Muscle layer of colon (tissue), 2 donors: Measurements from ENCODE around the gene TANGO6.
A peak's percentile ranks its signal among the peaks of the same experiment; 100 is the strongest.
"Not testable (repeated sequence)": the region's sequence is repeated elsewhere in the genome, so short reads cannot be mapped to it uniquely, and the experiment has no call there.

Experiments used
- H3K27ac ChIP-seq: one replicate; pipeline ENCODE4 v1.7.0; 2013; ENCODE audit warnings: low read depth, mild to moderate bottlenecking, low read length, moderate library complexity
- H3K27me3 ChIP-seq, 2 donors: one replicate each; pipeline ENCODE4 v1.7.0; 2013; ENCODE audit warnings: low read length in 2 of 2, mild to moderate bottlenecking in 2 of 2; ENCODE audit not compliant: insufficient read depth in 2 of 2, control insufficient read depth in 1 of 2
- H3K36me3 ChIP-seq: one replicate; pipeline ENCODE4 v1.7.0; 2013; ENCODE audit warnings: mild to moderate bottlenecking, low read length; ENCODE audit not compliant: insufficient read depth
- H3K4me1 ChIP-seq: one replicate; pipeline ENCODE4 v1.7.0; 2013; ENCODE audit warnings: mild to moderate bottlenecking, low read length; ENCODE audit not compliant: insufficient read depth
- H3K4me3 ChIP-seq, 2 donors: one replicate each; pipeline ENCODE4 v1.7.0; 2013; ENCODE audit warnings: low read length in 2 of 2, low read depth in 1 of 2, mild to moderate bottlenecking in 1 of 2, moderate library complexity in 1 of 2
- H3K9ac ChIP-seq: one replicate; pipeline ENCODE4 v1.7.0; 2013; ENCODE audit warnings: low read length
- H3K9me3 ChIP-seq: one replicate; pipeline ENCODE4 v1.7.0; 2013; ENCODE audit warnings: mild to moderate bottlenecking, low read length
- donor health status: abdominal sarcoma.
- donor health status: Adenocarcinoma of cecum.

Gene TANGO6

GRCh38 chr16:69049603-69050375 lies 206.5 kb downstream of the TANGO6 start:
- no peaks in the 10 kb centered on the region for H3K9me3 ChIP-seq
- no peak overlapping the region for H3K9ac ChIP-seq
- H3K4me3 ChIP-seq = no peak overlapping the region

GRCh38 chr16:69051517-69051830 lies 208.1 kb downstream of the TANGO6 start:
- not testable (repeated sequence) for H3K27ac ChIP-seq, H3K27me3 ChIP-seq, H3K36me3 ChIP-seq

More at GRCh38 chr16:69049603-69050375, 206.5 kb downstream of the TANGO6 start:
- Histone ChIP-seq H3K27me3 (no peaks in the 10 kb centered on the region), H3K36me3 (no peaks in the 10 kb centered on the region), H3K27ac (no peak overlapping the region), H3K4me1 (no peaks in the 10 kb centered on the region)

GRCh38 chr16:69055008-69055407 lies 211.7 kb downstream of the TANGO6 start:
- Histone ChIP-seq H3K9ac (no peak overlapping the region), H3K27me3 (no peaks in the 10 kb centered on the region), H3K9me3 (no peaks in the 10 kb centered on the region)

More at GRCh38 chr16:69051517-69051830, 208.1 kb downstream of the TANGO6 start:
- not testable (repeated sequence) for H3K9ac ChIP-seq, H3K4me1 ChIP-seq, H3K9me3 ChIP-seq, H3K4me3 ChIP-seq

GRCh38 chr16:69055980-69056379 lies 212.6 kb downstream of the TANGO6 start:
- peaks cover 15% of the 10 kb centered on the region for H3K4me1 ChIP-seq
- no peak overlapping the region for H3K9ac ChIP-seq
- H3K27me3 ChIP-seq = no peaks in the 10 kb centered on the region
- no peaks in the 10 kb centered on the region for H3K9me3 ChIP-seq
- H3K4me3 ChIP-seq = no peak overlapping the region
- H3K36me3 ChIP-seq = no peaks in the 10 kb centered on the region
- H3K27ac ChIP-seq = no peak overlapping the region

More at GRCh38 chr16:69055008-69055407, 211.7 kb downstream of the TANGO6 start:
- Histone ChIP-seq H3K27ac (no peak overlapping the region), H3K4me3 (no peak overlapping the region), H3K36me3 (no peaks in the 10 kb centered on the region), H3K4me1 (peaks cover 15% of the 10 kb centered on the region)

GRCh38 chr16:69056421-69056820 lies 213.1 kb downstream of the TANGO6 start:
- no peaks in the 10 kb centered on the region for H3K36me3 ChIP-seq
- H3K4me3 ChIP-seq = no peak overlapping the region
- no peak overlapping the region for H3K9ac ChIP-seq
- H3K27ac ChIP-seq = no peak overlapping the region
- H3K27me3 ChIP-seq = no peaks in the 10 kb centered on the region
- H3K4me1 ChIP-seq = peaks cover 15% of the 10 kb centered on the region
- no peaks in the 10 kb centered on the region for H3K9me3 ChIP-seq

- Histone ChIP-seq H3K4me3 (peak overlapping the region in 1 of 2 donors; percentile 17), H3K9me3 (no peaks in the 10 kb centered on the region), H3K27ac (peak overlapping the region; percentile 5)
These were observed 214.4 kb downstream of the TANGO6 start for GRCh38 chr16:69057400-69058378.

GRCh38 chr16:69063491-69063890 lies 220.2 kb downstream of the TANGO6 start:
- H3K9ac ChIP-seq, H3K4me3 ChIP-seq, H3K27ac ChIP-seq, H3K9me3 ChIP-seq, H3K4me1 ChIP-seq, H3K36me3 ChIP-seq, H3K27me3 ChIP-seq: not testable (repeated sequence)

More at GRCh38 chr16:69057400-69058378, 214.4 kb downstream of the TANGO6 start:
- no peaks in the 10 kb centered on the region for H3K36me3 ChIP-seq
- H3K4me1 ChIP-seq = peaks cover 15% of the 10 kb centered on the region
- no peaks in the 10 kb centered on the region for H3K27me3 ChIP-seq
- no peak overlapping the region for H3K9ac ChIP-seq

GRCh38 chr16:69064124-69064763 lies 220.9 kb downstream of the TANGO6 start:
- no peaks in the 10 kb centered on the region for H3K27me3 ChIP-seq
- no peaks in the 10 kb centered on the region for H3K36me3 ChIP-seq
- no peak overlapping the region for H3K4me3 ChIP-seq
- no peaks in the 10 kb centered on the region for H3K4me1 ChIP-seq
- no peak overlapping the region for H3K27ac ChIP-seq
- H3K9me3 ChIP-seq = no peaks in the 10 kb centered on the region
- no peak overlapping the region for H3K9ac ChIP-seq

- Histone ChIP-seq H3K9me3 (no peaks in the 10 kb centered on the region), H3K4me1 (no peaks in the 10 kb centered on the region), H3K9ac (no peak overlapping the region), H3K36me3 (no peaks in the 10 kb centered on the region), H3K4me3 (no peak overlapping the region), H3K27ac (no peak overlapping the region), H3K27me3 (no peaks in the 10 kb centered on the region)
These were observed 221.5 kb downstream of the TANGO6 start for GRCh38 chr16:69064764-69065313.

- no peak overlapping the region for H3K27ac ChIP-seq
- H3K36me3 ChIP-seq = no peaks in the 10 kb centered on the region
- H3K9ac ChIP-seq = no peak overlapping the region
- H3K27me3 ChIP-seq = no peaks in the 10 kb centered on the region
- no peaks in the 10 kb centered on the region for H3K9me3 ChIP-seq
- H3K4me3 ChIP-seq = no peak overlapping the region
- no peaks in the 10 kb centered on the region for H3K4me1 ChIP-seq
These were observed 226.2 kb downstream of the TANGO6 start for GRCh38 chr16:69069504-69069903.

GRCh38 chr16:69071036-69071435 lies 227.7 kb downstream of the TANGO6 start:
- Histone ChIP-seq H3K36me3 (no peaks in the 10 kb centered on the region), H3K4me1 (no peaks in the 10 kb centered on the region), H3K27ac (no peak overlapping the region), H3K9ac (no peak overlapping the region), H3K4me3 (no peak overlapping the region), H3K9me3 (no peaks in the 10 kb centered on the region), H3K27me3 (no peaks in the 10 kb centered on the region)
